GM12892 (cell line): ENCODE results near the gene SKIL.

Source experiments
- POLR2A ChIP-seq: IDR thresholded peaks from 2 replicates; pipeline ENCODE4 v1.6.1; 2011; ENCODE audit warnings: low read depth, low read length, control low read depth
- POLR2AphosphoS5 ChIP-seq: IDR thresholded peaks from 2 replicates; pipeline ENCODE4 v1.6.1; 2011; ENCODE audit warnings: low read depth, low read length, control low read depth
- TAF1 ChIP-seq: IDR thresholded peaks from 2 replicates; pipeline ENCODE4 v1.6.1; 2011; ENCODE audit warnings: low read depth, mild to moderate bottlenecking, control low read depth, low read length, borderline replicate concordance

GRCh38 chr3:170327040-170327808 lies 30.3 kb upstream of the SKIL start:
- TF ChIP-seq POLR2A (no peak), TAF1 (no peak), POLR2AphosphoS5 (no peak)
